ENCODE data around the gene RRP12.

RRP12 gene

DNA sequence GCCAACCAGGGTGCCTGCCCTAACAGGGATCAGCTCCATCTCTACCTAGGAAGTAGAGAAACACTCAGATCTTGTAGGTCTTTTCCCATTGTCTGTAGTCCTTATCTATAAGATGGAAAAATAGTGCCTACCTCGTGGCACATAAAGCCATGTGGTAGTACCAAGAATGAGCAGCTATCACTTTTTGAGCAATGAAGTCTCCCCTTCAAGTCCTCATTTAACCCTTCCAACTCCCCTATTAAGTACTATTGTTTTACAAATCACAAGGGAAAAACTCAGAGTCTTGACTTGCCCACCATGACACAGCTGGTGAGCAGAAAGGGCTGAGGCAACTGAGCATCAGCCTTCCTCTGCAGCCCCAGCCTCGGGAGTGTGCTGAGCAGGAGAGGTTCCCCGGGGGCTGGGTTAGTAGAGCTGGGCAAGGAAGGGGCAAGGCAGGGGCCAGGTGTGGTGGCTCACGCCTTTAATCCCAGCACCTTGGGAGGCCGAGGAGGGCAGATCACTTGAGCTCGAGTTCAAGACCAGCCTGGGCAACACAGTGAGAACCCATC lies 69.9 kb downstream of the RRP12 start:
- Histone ChIP-seq H3K9me3 (ENCODE audit: control insufficient read depth, low read length) (no peaks in the 10 kb centered on the region), H3K27me3 (ENCODE audit: control insufficient read depth, insufficient read depth, low read length) (no peaks in the 10 kb centered on the region), H3K9ac (ENCODE audit: low read length) (peak overlapping the region; percentile 91), H3K36me3 (ENCODE audit: control insufficient read depth, insufficient read depth, low read length) (no peaks in the 10 kb centered on the region), H3K4me1 (ENCODE audit: control insufficient read depth, insufficient read depth, low read length) (peaks cover 51% of the 10 kb centered on the region), H3K4me3 (ENCODE audit: low read length) (peak overlapping the region; percentile 3)

DNA sequence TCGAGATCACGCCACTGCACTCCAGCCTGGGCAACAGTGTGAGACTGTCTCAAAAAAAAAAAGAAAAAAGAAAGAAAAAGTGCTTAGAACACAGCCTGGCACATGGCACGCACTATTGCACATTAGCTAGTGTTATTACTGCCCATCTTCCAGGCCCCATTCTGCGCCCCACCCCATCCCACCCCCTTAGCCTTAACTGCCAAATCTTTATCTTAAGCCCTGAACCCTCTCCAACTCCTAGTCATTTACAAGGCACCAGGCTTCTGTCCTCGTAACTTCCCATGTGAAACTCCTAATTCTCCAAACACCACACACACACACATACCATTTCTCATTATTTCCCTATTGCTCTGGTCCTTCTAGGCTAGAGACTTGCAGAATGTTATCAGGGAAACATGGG lies 71.4 kb downstream of the RRP12 start:
- Histone ChIP-seq H3K36me3 (ENCODE audit: control insufficient read depth, insufficient read depth, low read length) (no peaks in the 10 kb centered on the region), H3K27me3 (ENCODE audit: control insufficient read depth, insufficient read depth, low read length) (no peaks in the 10 kb centered on the region), H3K4me1 (ENCODE audit: control insufficient read depth, insufficient read depth, low read length) (peaks cover 60% of the 10 kb centered on the region), H3K4me3 (ENCODE audit: low read length) (no peak overlapping the region), H3K9me3 (ENCODE audit: control insufficient read depth, low read length) (no peaks in the 10 kb centered on the region), H3K9ac (ENCODE audit: low read length) (no peak overlapping the region)

DNA sequence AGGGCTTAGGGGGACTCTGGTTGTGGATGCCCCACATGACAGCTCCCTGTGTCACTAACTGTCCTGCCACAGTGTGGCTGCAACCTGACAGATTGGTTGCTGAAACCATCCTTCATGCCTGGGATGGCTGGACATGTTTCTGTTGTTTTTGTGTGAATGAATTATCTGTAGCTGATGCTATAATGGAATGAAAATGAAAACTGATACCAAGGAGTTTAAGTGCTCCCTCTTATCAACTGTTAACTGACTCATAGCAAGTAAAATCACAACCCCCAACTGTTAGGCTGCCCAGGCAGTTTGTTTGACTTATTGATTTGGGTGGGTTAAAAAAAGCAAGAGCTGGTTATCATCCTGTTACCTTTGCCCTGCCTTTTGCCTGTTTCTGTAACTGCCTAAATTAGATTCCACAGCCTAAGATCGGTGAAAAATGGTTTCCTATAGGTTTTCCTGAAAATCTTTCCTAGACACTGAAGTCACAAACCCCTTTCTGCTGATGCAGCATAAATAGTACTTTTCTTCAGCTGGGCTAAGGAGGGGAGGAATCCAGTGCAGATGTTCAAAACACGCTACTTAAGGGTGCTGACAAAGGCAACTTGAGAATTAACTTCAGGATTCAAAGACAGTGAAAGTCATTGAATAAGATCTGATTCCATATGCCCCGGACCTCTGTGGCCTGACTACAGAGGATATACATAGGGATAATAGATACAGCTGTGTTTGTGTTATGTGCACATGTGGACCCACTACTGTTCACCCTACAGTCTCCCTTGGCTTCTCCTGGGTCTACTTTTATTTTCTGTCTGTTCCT lies 72.3 kb downstream of the RRP12 start:
- peaks cover 62% of the 10 kb centered on the region for H3K4me1 ChIP-seq (ENCODE audit: control insufficient read depth, insufficient read depth, low read length)
- H3K9ac ChIP-seq (ENCODE audit: low read length): no peak overlapping the region
- H3K36me3 ChIP-seq (ENCODE audit: control insufficient read depth, insufficient read depth, low read length): no peaks in the 10 kb centered on the region
- H3K4me3 ChIP-seq (ENCODE audit: low read length): no peak overlapping the region
- H3K9me3 ChIP-seq (ENCODE audit: control insufficient read depth, low read length): no peaks in the 10 kb centered on the region
- H3K27me3 ChIP-seq (ENCODE audit: control insufficient read depth, insufficient read depth, low read length): no peaks in the 10 kb centered on the region

DNA sequence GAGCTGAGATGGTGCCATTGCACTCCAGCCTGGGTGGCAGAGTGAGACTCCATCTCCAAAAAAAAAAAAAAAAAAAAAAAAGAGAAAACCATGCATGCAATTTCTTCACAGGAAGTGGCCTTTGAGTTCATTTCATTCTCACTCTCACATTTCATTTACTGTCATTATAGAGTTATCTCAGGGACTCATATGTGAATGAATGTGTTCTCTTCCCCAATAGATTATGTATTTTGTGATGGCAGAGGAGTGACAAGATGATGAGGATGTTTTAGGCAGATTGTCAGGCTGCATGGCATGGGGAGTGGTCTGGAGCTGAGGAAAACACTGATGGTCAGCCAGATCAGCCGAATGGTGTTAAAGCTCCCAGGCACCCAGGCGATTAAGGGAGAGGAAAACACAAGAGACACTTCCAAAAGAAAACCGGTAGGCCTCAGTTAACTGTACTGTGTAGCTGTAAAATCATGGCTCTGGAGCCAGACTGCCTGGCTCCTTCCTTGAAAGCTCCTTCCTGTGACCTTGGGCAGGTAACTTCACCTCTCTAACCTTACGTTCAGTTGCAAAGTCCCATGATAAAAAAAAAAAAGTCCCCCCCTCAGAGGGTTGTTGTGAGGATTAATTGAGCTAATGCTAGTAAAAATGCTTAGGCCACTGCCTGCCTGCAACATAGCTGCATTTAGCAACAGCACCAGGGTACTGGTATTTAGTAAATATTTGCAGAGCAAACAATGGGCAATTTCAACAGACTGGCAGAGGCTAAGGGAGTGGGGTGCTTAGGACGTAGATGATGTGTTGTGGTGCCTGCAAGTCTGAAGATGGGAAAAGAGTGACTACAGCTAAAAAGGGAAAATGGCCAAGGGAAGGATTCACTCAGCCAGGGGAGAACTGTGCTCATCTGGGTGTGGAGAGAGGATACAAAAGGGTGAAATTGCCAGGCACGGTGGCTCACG lies 73.5 kb downstream of the RRP12 start:
- H3K9ac ChIP-seq (ENCODE audit: low read length): peak overlapping the region; percentile 12
- H3K4me3 ChIP-seq (ENCODE audit: low read length): no peak overlapping the region

DNA sequence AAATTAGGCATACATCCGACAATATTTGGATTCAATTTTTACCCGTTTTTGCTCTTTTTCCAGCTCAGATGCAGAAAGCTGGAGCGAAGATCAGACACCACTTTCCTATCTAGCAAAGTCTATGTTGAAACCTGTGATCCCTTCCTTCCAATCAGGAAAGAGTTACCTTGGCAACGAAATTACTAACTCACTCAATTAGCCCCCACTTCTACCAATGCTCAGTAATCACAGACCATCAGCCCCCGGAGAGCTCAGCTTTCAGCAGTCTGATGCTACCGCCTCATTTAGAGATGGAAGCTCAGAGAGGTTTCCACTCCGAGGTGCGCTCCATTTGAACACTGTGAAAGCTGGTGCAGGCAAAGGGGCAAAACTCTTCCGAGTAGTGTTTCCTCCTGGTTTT lies 75.4 kb downstream of the RRP12 start:
- H3K4me3 ChIP-seq (ENCODE audit: low read length): no peak overlapping the region
- H3K9ac ChIP-seq (ENCODE audit: low read length): no peak overlapping the region
- no peaks in the 10 kb centered on the region for H3K9me3 ChIP-seq (ENCODE audit: control insufficient read depth, low read length)
- no peaks in the 10 kb centered on the region for H3K27me3 ChIP-seq (ENCODE audit: control insufficient read depth, insufficient read depth, low read length)
- peaks cover 64% of the 10 kb centered on the region for H3K4me1 ChIP-seq (ENCODE audit: control insufficient read depth, insufficient read depth, low read length)
- H3K36me3 ChIP-seq (ENCODE audit: control insufficient read depth, insufficient read depth, low read length): no peaks in the 10 kb centered on the region

More for the DNA sequence above, 73.5 kb downstream of the RRP12 start:
- Histone ChIP-seq H3K9me3 (ENCODE audit: control insufficient read depth, low read length) (no peaks in the 10 kb centered on the region), H3K36me3 (ENCODE audit: control insufficient read depth, insufficient read depth, low read length) (no peaks in the 10 kb centered on the region), H3K27me3 (ENCODE audit: control insufficient read depth, insufficient read depth, low read length) (no peaks in the 10 kb centered on the region), H3K4me1 (ENCODE audit: control insufficient read depth, insufficient read depth, low read length) (peaks cover 62% of the 10 kb centered on the region)

DNA sequence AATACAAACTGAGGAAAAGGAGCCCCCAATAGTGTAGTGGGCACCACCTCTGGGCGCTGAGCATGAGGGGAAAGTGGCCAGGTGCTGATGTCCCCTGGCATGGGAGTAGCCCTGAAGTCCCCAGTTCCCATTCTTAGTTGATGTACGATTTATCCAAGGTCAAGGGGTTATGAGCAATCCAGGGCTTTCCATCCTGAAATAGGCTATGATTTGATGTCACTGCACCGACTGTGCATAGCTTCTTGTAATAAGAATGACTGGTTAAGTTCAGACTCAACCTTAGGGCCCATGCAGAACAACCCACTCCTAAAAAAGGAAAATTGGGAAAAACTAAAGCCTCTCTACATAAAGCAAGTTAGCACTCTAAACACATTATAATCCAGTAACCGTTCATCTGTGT lies 77.6 kb downstream of the RRP12 start:
- Histone ChIP-seq H3K9ac (ENCODE audit: low read length) (peak overlapping the region; percentile 7), H3K4me3 (ENCODE audit: low read length) (no peak overlapping the region), H3K27me3 (ENCODE audit: control insufficient read depth, insufficient read depth, low read length) (no peaks in the 10 kb centered on the region), H3K36me3 (ENCODE audit: control insufficient read depth, insufficient read depth, low read length) (no peaks in the 10 kb centered on the region), H3K9me3 (ENCODE audit: control insufficient read depth, low read length) (no peaks in the 10 kb centered on the region), H3K4me1 (ENCODE audit: control insufficient read depth, insufficient read depth, low read length) (peaks cover 57% of the 10 kb centered on the region)

DNA sequence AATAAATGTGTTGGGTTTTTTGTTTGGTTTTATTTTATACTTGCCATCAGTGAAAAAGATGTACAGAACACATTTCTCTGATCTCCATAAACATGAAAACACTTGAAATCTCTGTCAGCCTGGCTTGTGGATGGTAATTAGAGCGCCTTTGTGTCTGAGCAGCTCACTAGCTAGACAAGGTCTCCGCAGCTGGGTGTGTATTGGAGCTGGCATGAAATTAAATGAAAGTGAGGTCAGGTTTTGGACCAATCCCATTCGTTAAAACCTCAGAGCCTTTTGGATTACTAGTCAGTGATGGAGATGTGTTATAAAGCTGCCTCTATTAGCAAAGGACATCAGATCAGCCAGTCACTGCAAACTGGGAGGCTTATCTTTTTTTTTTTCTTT lies 79.3 kb downstream of the RRP12 start:
- no peaks in the 10 kb centered on the region for H3K27me3 ChIP-seq (ENCODE audit: control insufficient read depth, insufficient read depth, low read length)
- peak overlapping the region; percentile 71 for H3K4me3 ChIP-seq (ENCODE audit: low read length)
- H3K9me3 ChIP-seq (ENCODE audit: control insufficient read depth, low read length): no peaks in the 10 kb centered on the region
- peaks cover 40% of the 10 kb centered on the region for H3K4me1 ChIP-seq (ENCODE audit: control insufficient read depth, insufficient read depth, low read length)
- H3K9ac ChIP-seq (ENCODE audit: low read length): peak overlapping the region; percentile 89
- H3K36me3 ChIP-seq (ENCODE audit: control insufficient read depth, insufficient read depth, low read length): no peaks in the 10 kb centered on the region

DNA sequence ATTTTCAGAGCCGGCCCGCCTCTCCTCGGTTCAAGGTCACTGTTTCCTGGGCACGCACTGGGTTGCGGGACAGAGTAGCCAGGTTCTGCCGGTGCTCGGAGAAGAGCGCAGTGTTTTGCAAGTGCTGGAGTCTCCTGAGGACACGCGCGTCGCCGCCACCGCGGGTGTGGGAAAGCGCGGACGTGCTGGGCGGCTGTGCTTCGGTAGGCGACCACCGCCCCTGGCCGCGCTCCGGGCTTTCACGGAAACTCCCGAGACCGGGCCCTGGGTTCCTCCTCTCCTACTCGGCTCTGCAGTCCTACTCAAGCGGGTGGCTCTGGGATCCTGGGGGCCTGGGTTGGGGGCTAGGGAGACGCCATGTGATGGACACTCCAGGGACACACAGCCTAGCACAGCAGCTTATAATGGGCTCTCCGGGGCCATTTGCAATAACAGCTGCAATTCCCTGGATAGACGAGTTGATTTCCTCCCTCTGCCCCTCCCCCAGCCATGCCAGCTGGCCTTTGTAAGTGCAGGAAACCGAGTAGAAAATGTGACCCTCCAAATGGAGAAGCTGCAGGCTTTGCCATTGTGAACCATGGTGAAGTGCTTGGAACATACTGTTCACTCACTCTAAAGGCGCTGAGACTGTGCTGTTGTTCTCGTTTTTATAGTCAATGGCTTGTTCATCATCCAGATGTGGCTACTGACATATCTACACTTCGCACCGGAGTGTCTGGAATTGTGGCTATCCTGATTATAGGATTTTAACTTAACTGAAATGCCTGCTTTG lies 79.9 kb downstream of the RRP12 start:
- Histone ChIP-seq H3K27me3 (ENCODE audit: control insufficient read depth, insufficient read depth, low read length) (no peaks in the 10 kb centered on the region), H3K4me3 (ENCODE audit: low read length) (peak overlapping the region; percentile 71), H3K9ac (ENCODE audit: low read length) (peak overlapping the region; percentile 89), H3K36me3 (ENCODE audit: control insufficient read depth, insufficient read depth, low read length) (no peaks in the 10 kb centered on the region), H3K9me3 (ENCODE audit: control insufficient read depth, low read length) (no peaks in the 10 kb centered on the region), H3K4me1 (ENCODE audit: control insufficient read depth, insufficient read depth, low read length) (peaks cover 34% of the 10 kb centered on the region)

DNA sequence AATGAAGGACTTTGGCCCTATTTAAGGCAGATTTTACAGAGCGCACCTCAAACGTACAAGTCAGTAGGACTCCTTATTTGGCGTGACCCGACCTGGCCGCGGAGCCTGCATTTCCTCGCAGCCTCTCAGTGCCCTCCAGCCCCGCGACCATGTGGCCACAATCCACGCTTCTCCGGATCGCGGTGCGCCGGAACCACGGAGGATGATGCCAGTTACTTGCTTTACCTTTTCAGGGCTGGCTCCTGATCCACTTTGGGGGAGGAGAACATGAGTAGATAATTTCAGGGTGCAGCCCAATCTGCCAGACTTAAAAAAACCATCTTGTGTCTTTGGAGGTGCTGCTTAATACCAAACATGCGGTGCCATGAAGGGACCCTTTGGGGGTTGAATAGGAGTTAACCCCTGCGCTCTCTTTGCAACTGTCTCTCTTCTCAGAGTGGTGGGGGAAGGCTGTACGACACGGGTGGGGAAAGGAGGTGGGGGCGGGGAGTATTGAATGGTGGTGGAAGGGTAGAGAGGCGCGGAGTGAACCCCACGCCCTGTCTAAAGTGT lies 80.6 kb downstream of the RRP12 start:
- no peaks in the 10 kb centered on the region for H3K27me3 ChIP-seq (ENCODE audit: control insufficient read depth, insufficient read depth, low read length)
- H3K9ac ChIP-seq (ENCODE audit: low read length): peak overlapping the region; percentile 89
- no peaks in the 10 kb centered on the region for H3K9me3 ChIP-seq (ENCODE audit: control insufficient read depth, low read length)
- peak overlapping the region; percentile 71 for H3K4me3 ChIP-seq (ENCODE audit: low read length)
- no peaks in the 10 kb centered on the region for H3K36me3 ChIP-seq (ENCODE audit: control insufficient read depth, insufficient read depth, low read length)
- peaks cover 28% of the 10 kb centered on the region for H3K4me1 ChIP-seq (ENCODE audit: control insufficient read depth, insufficient read depth, low read length)

DNA sequence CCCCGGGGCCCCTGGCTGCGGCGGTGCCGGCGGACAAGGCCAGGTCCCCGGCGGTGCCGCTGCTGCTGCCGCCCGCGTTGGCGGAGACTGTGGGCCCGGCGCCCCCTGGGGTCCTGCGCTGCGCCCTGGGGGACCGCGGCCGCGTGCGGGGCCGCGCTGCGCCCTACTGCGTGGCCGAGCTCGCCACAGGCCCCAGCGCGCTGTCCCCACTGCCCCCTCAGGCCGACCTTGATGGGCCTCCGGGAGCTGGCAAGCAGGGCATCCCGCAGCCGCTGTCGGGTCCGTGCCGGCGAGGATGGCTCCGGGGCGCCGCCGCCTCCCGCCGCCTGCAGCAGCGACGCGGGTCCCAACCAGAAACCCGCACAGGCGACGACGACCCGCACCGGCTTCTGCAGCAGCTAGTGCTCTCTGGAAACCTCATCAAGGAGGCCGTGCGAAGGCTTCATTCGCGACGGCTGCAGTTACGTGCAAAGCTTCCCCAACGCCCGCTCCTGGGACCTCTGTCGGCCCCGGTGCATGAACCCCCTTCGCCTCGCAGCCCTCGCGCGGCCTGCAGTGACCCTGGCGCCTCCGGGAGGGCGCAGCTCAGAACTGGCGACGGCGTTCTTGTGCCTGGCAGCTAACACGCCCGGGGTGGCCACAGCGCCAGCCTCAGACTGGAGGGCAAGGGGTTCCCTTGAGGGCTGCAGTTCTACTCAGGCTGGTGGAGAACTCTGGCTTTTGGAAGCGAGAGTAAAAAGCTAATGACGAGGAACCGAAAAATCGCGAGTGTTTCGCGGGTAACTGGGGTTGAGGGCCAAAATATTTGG lies 81.3 kb downstream of the RRP12 start:
- H3K9ac ChIP-seq (ENCODE audit: low read length): peak overlapping the region; percentile 89
- no peaks in the 10 kb centered on the region for H3K9me3 ChIP-seq (ENCODE audit: control insufficient read depth, low read length)
- H3K36me3 ChIP-seq (ENCODE audit: control insufficient read depth, insufficient read depth, low read length): no peaks in the 10 kb centered on the region
- no peaks in the 10 kb centered on the region for H3K27me3 ChIP-seq (ENCODE audit: control insufficient read depth, insufficient read depth, low read length)
- peak overlapping the region; percentile 71 for H3K4me3 ChIP-seq (ENCODE audit: low read length)
- peaks cover 21% of the 10 kb centered on the region for H3K4me1 ChIP-seq (ENCODE audit: control insufficient read depth, insufficient read depth, low read length)

Data from mucosa of stomach (tissue), 1 donor.